ENCODE data around the gene DNAJA3.

Gene DNAJA3

DNA sequence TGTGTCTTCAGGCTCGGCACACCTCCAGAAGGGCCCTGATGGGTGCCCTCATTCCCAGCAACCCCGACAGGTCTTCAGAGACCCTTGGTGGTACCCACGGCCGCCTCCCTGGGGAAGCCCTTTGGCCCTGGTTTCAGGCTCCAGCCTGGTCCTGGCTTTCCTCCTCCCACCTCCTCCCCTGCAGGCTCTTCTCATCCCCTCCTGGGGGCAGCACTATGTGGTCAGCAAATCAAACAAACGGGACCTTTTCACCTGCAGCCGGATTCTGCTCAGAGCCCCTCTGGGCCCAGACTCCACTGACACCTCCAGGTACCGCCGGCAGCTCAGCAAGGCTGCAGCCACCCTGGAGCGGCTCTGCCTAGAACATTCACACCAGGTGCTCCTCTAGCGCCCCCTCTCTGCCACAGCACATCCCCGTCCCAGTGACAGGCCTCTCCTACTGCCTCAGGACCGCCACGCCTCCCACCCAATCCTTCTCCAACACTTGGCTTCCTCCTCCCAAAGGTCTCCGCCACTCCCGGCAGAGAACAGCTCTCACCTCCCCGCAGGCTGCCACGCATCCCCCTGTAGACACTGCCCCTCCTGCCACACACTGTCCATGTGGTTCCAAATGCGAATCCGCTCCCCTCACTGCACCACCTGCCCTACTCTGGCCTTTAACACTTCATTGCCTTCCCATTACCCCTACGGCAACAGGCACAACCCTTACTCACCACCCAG, 21.3 kb upstream of the DNAJA3 start:
- TF ChIP-seq, protein P1, sequence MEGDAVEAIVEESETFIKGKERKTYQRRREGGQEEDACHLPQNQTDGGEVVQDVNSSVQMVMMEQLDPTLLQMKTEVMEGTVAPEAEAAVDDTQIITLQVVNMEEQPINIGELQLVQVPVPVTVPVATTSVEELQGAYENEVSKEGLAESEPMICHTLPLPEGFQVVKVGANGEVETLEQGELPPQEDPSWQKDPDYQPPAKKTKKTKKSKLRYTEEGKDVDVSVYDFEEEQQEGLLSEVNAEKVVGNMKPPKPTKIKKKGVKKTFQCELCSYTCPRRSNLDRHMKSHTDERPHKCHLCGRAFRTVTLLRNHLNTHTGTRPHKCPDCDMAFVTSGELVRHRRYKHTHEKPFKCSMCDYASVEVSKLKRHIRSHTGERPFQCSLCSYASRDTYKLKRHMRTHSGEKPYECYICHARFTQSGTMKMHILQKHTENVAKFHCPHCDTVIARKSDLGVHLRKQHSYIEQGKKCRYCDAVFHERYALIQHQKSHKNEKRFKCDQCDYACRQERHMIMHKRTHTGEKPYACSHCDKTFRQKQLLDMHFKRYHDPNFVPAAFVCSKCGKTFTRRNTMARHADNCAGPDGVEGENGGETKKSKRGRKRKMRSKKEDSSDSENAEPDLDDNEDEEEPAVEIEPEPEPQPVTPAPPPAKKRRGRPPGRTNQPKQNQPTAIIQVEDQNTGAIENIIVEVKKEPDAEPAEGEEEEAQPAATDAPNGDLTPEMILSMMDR (IDR thresholded peaks at IDR 0.05; ENCODE audit: extremely low read depth, missing control alignments), result peak; percentile 14
- DNase-seq (ENCODE audit: low spot score), result no peak

DNA sequence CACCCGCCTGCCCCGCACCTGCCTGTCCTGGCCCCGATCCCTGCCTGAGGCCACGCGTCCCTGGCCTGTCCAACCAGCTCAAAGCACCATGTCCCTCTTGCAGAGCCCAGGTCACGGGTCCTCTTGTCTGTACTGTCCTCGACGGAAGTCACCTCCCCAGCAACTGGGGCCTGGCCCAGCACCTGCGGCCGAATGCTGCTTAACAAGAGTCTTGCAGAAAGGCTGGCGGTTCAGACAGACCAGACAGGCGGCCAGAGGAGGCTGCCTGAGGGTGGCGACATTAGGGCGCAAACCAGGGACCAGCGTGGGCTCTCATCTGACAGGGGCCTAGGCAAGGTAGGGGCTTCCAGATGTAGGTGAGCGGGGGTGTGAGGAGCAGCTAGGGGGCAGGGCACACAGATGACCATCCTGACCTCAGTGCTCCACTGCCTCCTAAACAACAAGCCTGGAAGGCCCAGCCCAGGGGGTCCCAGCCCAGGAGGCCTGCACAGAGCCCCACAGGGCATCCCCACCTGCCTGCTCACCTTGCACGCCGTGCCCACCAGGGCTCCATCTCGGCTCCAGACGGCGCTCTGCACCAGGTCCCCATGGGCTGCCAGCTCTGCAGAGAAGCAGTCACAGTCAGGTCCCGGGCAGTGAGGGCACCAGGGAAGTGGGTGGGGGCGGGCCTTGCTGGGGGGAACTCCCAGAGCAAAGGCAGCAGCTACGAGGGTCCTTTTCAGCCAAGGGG, 20.5 kb upstream of the DNAJA3 start:
- TF ChIP-seq, protein P1 (IDR thresholded peaks at IDR 0.05; ENCODE audit: extremely low read depth, missing control alignments), result no peak
- DNase-seq (ENCODE audit: low spot score), result no peak

DNA sequence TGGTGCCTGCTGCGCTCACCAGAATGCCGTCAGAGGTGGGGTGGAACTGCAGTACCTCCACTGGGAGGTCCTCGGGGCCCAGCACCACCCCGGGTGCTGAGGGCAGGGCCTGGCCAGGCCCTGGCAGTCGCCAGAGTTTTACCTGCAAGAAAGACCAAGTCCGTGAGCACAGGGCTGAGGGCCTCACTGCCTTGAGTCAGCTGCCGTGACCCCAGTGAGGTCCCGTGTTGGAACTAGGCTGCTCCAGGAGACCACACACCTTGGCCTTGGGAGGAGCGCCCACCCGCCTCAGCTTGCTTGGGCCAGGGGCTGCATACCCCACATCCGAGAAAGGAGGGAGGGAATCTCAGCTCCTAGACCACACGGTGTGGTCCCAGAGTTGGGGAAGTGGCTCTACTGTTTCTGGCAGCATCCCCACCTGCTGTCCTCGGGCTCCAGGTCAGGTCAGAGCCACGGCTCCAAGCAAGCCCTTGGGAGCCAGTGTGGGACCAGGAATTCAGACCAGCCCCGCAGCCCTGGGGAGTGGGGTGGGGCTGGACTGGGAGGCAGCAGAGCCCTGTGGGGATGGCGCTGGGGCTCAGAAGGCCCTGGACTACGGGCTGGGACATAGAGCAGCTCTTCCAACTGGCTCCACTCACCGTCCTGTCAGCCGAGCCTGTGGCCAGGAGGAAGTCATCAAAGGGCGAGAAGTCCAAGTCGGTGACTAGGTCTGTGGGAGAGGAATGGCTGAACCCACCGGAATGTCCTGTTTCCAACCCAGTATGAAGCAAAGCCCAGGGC, 17.9 kb upstream of the DNAJA3 start:
- TF ChIP-seq, protein P1 (IDR thresholded peaks at IDR 0.05; ENCODE audit: extremely low read depth, missing control alignments), result no peak
- no peak for DNase-seq (ENCODE audit: low spot score)

DNA sequence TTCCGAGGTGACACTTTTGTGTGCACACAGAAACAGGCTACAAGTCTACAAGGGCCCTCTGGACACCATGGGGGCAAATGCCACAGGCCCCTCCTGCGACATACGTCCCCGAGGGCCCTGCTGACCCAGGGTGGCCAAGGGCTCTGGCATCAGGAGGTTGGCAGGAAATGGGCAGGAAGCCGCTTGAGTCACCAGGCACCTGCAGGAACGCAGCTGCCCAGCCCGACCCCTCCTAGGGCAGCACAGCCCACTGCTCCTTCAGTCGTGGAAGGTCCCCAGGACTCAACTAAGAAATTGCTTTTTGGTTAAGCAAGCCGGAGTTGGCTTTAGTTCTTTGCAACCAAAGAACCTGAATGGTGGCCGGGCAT, 17.4 kb upstream of the DNAJA3 start:
- no peak for DNase-seq (ENCODE audit: low spot score)
- TF ChIP-seq, protein P1 (IDR thresholded peaks at IDR 0.05; ENCODE audit: extremely low read depth, missing control alignments), result no peak

DNA sequence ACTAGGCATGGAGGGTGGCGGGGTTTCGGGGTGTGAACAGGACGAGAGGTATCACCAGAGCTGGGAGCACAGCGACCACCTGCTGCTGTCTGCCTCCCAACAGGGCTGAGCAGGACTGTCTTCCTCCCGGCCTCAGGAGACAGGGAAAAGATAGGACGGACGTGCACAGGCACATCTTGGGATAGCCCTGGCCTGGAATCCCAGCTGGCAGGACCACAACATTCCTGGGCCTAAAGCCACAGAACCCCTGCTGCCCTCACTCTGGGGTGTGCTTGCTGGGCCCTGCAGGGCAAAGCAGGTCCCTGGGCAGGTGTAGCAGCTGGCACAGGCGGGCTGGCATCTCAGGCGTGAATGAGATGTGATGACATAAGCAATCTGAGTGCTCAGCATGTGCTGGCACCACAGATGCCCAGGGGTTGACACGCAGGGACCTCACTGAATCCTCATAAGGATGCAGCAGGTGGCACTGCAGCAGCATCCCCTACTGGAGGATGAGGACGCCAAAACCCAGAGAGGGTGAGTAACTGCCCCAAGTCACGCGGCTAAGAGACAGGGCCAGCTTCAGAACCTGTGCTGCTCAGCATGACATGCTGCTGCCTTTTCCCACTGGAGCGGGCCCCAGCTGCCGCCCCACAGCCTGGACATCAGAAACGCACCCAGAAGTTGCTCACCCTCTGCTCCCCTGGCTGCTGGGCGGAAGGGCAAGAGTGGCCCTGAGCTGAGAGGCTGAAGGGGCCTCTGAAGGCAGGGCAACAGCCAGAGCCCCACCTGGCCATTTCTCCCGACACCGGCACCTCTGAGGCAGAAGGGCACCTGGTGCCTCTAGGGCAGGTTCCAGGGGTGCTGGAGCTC, 16.4 kb upstream of the DNAJA3 start:
- no peak for DNase-seq (ENCODE audit: low spot score)
- TF ChIP-seq, protein P1 (IDR thresholded peaks at IDR 0.05; ENCODE audit: extremely low read depth, missing control alignments), result no peak

DNA sequence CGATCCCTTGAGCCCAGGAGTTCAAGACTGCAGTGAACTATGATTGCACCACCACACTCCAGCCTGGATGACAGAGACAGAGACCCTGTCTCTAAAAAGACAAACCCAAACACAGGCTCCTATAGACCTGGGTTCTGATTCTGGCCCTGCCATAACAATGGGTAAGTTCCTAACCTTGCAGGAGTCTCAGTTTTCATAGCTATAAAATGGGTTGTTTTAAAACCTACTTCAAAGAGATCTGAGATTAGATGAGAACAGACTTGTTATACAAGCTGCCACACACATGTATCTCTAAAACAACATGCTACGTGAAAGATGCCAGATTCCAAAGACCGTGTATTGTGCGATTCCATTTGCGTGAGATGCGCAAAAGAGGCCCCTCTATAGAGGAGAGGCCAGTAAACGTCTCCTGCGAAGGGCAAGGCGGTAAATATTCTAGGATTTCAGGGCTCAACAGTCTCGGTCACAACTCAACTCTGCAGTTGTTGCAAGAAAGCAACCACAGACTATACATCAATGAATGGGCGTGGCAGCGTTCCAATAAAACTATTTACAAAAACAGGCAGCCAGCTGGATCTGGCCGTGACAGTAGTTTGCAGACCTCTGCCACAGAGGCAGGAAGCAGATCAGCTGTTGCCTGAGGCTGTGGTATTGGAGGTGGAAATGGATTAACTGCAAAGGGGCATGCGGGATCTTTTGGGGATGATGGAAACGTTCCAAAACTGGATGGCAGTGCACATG, 15.2 kb upstream of the DNAJA3 start:
- TF ChIP-seq, protein P1 (IDR thresholded peaks at IDR 0.05; ENCODE audit: extremely low read depth, missing control alignments), result no peak
- DNase-seq (ENCODE audit: low spot score), result no peak
